GM19395 (cell line): ENCODE data around the gene ATP2B2.

Experiments
- ATAC-seq: cut with Tn5 transposase; IDR thresholded peaks from one replicate; pipeline ENCODE4 v1.9.1; 2021; ENCODE audit warnings: mild to moderate bottlenecking, moderate library complexity; ENCODE audit not compliant: unreplicated experiment

Gene ATP2B2

GRCh38 chr3:10453431-10454163, 51.8 kb downstream of the ATP2B2 start:
- ATAC-seq: no peak

GRCh38 chr3:10450494-10451440, 54.6 kb downstream of the ATP2B2 start:
- no peak for ATAC-seq

- no peak for ATAC-seq
Measured at GRCh38 chr3:10449436-10449835, 56.0 kb downstream of the ATP2B2 start.

GRCh38 chr3:10448544-10448943, 56.8 kb downstream of the ATP2B2 start:
- no peak for ATAC-seq

GRCh38 chr3:10447527-10448260, 57.7 kb downstream of the ATP2B2 start:
- ATAC-seq: no peak

GRCh38 chr3:10447110-10447509, 58.3 kb downstream of the ATP2B2 start:
- no peak for ATAC-seq

GRCh38 chr3:10445561-10446175, 59.7 kb downstream of the ATP2B2 start:
- no peak for ATAC-seq

- no peak for ATAC-seq
Measured at GRCh38 chr3:10444511-10444910, 60.9 kb downstream of the ATP2B2 start.

GRCh38 chr3:10444110-10444429, 61.3 kb downstream of the ATP2B2 start:
- no peak for ATAC-seq

- ATAC-seq: no peak
Measured at GRCh38 chr3:10443272-10444109, 61.9 kb downstream of the ATP2B2 start.

GRCh38 chr3:10442151-10442795, 63.1 kb downstream of the ATP2B2 start:
- no peak for ATAC-seq

- no peak for ATAC-seq
Measured at GRCh38 chr3:10440684-10441083, 64.7 kb downstream of the ATP2B2 start.

- no peak for ATAC-seq
Measured at GRCh38 chr3:10438902-10439610, 66.3 kb downstream of the ATP2B2 start.

- ATAC-seq: no peak
Measured at GRCh38 chr3:10437995-10438901, 67.1 kb downstream of the ATP2B2 start.

- no peak for ATAC-seq
Measured at GRCh38 chr3:10437272-10437994, 68.0 kb downstream of the ATP2B2 start.

GRCh38 chr3:10435850-10436249, 69.5 kb downstream of the ATP2B2 start:
- no peak for ATAC-seq

GRCh38 chr3:10434938-10435336, 70.4 kb downstream of the ATP2B2 start:
- ATAC-seq: no peak
